ENCODE results near the gene DENND4B. TPM values are rescaled to one million over a fixed set of nuclear protein-coding genes. Genes with fewer than 3 reads are reported as not detected.
"Not testable (repeated sequence)": the region's sequence is repeated elsewhere in the genome, so short reads cannot be mapped to it uniquely, and the experiment has no call there.

The DENND4B gene
- total and polyA plus RNA-seq, 2 experiments from 2014 or later = 3.9 to 6.1 TPM

DNA sequence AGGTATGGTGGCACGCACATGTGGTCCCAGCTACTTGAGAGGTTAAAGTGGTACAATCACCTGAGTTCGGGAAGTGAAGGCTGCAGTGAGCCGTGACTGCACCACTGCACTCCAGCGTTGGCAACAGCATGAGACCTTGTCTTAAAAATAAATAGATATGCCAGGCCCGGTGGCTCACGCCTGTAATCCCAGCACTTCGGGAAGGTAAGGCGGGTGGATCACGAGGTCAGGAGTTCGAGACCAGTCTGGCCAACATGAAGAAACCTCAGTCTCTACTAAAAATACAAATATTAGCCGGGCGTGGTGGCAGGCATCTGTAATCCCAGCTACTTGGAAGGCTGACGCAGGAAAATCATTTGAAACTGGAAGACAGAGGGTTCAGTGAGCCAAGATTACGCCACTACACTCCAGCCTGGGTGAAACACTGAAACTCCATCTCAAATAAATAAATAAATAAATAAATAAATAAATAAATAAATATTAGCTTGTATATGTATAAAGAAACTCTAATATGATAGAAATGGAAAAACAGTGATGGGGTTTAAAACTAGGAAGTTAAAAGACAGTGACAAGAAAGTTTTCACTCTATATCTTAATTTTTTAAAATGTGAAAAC is 42.6 kb downstream of the DENND4B start:
- Histone ChIP-seq H3F3A (ENCODE audit: insufficient read depth) (peaks cover 5% of the 10 kb centered on the region; the same call in 1 of the 2 replicates), H3K4me2 (ENCODE audit: unreplicated experiment) (no peak overlapping the region), H4K20me1 (ENCODE audit: insufficient read depth) (no peaks in the 10 kb centered on the region), H3K9me3 (ENCODE audit: low read depth) (no peaks in the 10 kb centered on the region), H3K4me3 (no peak overlapping the region), H2AFZ (no peak overlapping the region), H3K9me2 (ENCODE audit: insufficient read depth) (no peaks in the 10 kb centered on the region), H3K27ac (peak overlapping the region; percentile 64), H3K9ac (no peak overlapping the region), H3K27me3 (replicated peaks; ENCODE audit: insufficient read depth) (no peaks in the 10 kb centered on the region), H3K36me3 (ENCODE audit: low read depth) (no peaks in the 10 kb centered on the region), H3K4me1 (ENCODE audit: insufficient read depth) (peaks cover 9% of the 10 kb centered on the region; the same call in 1 of the 2 replicates), H3K79me2 (ENCODE audit: insufficient read depth) (peaks cover 99% of the 10 kb centered on the region)
- DNase-seq = peak; percentile 46
- in situ Hi-C loops (cut with MboI) = no loop called here
- 56 to 57% methylated on average over 14 of the region's 14 CpGs for WGBS, 2 experiments (ENCODE audit: low coverage in 1 of 2, low lambda C conversion rate in 2 of 2, missing lambda C conversion rate in 2 of 2)
- TF ChIP-seq EZH2phosphoT487 (IDR thresholded peaks at IDR 0.05; ENCODE audit: insufficient read depth, low read depth) = no peak
- no peak for TF ChIP-seq EZH2 (IDR thresholded peaks at IDR 0.05; ENCODE audit: insufficient read depth, poor library complexity, severe bottlenecking)

DNA sequence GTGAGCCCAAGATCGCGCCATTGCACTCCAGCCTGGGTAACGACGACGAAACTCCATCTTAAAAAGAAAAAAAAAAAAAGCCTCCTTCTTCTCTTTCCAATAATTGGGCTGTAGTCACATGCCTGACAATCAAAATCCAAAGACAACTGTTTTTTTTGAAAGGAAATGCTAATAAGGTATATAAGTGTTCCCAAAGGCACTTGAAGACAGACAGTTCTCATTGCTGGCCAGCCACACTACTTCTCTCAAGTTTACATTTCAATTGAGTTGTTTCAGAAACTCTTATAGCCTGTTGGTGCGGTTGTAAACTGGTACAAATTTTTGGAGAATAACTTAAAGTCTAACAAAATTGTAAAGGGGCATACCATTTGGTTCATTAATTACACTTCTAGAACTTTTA is 47.0 kb downstream of the DENND4B start:
- H3K79me2 ChIP-seq (ENCODE audit: insufficient read depth) = peaks cover 99% of the 10 kb centered on the region
- H3K9me2 ChIP-seq (ENCODE audit: insufficient read depth) = no peaks in the 10 kb centered on the region
- H3K9me3 ChIP-seq (ENCODE audit: low read depth) = no peaks in the 10 kb centered on the region
- H3K27me3 ChIP-seq (replicated peaks; ENCODE audit: insufficient read depth) = no peaks in the 10 kb centered on the region
- no peak overlapping the region for H3K27ac ChIP-seq
- no peak overlapping the region for H3K9ac ChIP-seq
- no peak overlapping the region for H3K4me2 ChIP-seq (ENCODE audit: unreplicated experiment)
- in situ Hi-C loops (cut with MboI) = no loop called here
- H3K4me1 ChIP-seq (ENCODE audit: insufficient read depth) = 0 out of 2 replicates have a peak, but pooled peaks cover under 1% of the 10 kb centered on the region
- no peak for TF ChIP-seq EZH2phosphoT487 (IDR thresholded peaks at IDR 0.05; ENCODE audit: insufficient read depth, low read depth)
- H3F3A ChIP-seq (ENCODE audit: insufficient read depth) = peaks cover 2% of the 10 kb centered on the region; the same call in 1 of the 2 replicates
- DNase-seq = no peak
- no peaks in the 10 kb centered on the region for H4K20me1 ChIP-seq (ENCODE audit: insufficient read depth)
- H2AFZ ChIP-seq = no peak overlapping the region
- 97 to 100% methylated on average over 6 of the region's 6 CpGs for WGBS, 2 experiments (ENCODE audit: low coverage in 1 of 2, low lambda C conversion rate in 2 of 2, missing lambda C conversion rate in 2 of 2)
- H3K4me3 ChIP-seq = no peak overlapping the region
- no peaks in the 10 kb centered on the region for H3K36me3 ChIP-seq (ENCODE audit: low read depth)

DNA sequence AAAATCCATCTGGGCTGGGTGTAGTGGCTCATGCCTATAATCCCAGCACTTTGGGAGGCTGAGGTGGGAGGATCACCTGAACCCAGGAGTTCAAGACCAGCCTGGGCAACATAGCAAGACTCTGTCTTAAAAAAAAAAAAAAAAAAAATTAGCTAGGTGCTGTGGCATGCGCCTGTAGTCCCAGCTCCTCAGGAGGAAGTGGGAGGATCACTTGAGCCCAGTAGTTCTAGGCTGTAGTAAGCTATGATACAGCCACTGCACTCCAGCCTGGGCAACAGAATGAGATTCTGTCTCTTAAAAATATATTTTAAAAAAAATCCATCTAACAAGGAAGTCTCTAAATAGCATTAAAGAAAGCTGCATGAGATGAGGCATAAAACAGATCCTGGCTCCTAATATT is 50.7 kb downstream of the DENND4B start:
- H3K9me2 ChIP-seq (ENCODE audit: insufficient read depth); H3K9ac ChIP-seq; H3K4me1 ChIP-seq (ENCODE audit: insufficient read depth); H3K4me2 ChIP-seq (ENCODE audit: unreplicated experiment); H3K36me3 ChIP-seq (ENCODE audit: low read depth); H3K9me3 ChIP-seq (ENCODE audit: low read depth); H4K20me1 ChIP-seq (ENCODE audit: insufficient read depth); H3K27me3 ChIP-seq (replicated peaks; ENCODE audit: insufficient read depth); H3F3A ChIP-seq (ENCODE audit: insufficient read depth); H2AFZ ChIP-seq; DNase-seq; H3K27ac ChIP-seq; H3K4me3 ChIP-seq; in situ Hi-C loops (cut with MboI): not testable (repeated sequence)
- H3K79me2 ChIP-seq (ENCODE audit: insufficient read depth) = peaks cover 98% of the 10 kb centered on the region
- WGBS, 2 experiments (ENCODE audit: low coverage in 1 of 2, low lambda C conversion rate in 2 of 2, missing lambda C conversion rate in 2 of 2) = 76 to 83% methylated on average over 1 of the region's 1 CpG

DNA sequence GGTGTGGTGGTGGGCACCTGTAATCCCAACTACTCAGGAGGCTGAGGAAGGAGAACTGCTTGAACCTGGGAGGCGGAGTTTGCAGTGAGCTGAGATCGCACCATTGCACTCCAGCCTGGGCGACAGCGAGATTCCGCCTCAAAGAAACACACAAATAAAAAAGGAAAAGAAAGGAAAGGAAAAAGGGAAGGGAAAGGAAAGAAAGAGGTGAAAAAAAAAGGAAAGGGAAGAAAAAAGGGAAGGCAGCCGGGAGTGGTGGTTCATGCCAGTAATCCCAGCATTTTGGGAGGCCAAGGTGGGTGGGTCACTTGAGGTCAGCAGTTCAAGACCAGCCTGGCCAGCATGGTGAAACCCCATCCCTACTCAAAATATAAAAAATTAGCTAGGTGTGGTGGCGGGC is 55.5 kb downstream of the DENND4B start:
- H3K4me3 ChIP-seq; H3K36me3 ChIP-seq (ENCODE audit: low read depth); DNase-seq; H3K27ac ChIP-seq; in situ Hi-C loops (cut with MboI); H3K9me2 ChIP-seq (ENCODE audit: insufficient read depth); H3K9me3 ChIP-seq (ENCODE audit: low read depth); H3F3A ChIP-seq (ENCODE audit: insufficient read depth); H2AFZ ChIP-seq; H3K4me2 ChIP-seq (ENCODE audit: unreplicated experiment); H4K20me1 ChIP-seq (ENCODE audit: insufficient read depth); H3K9ac ChIP-seq; H3K27me3 ChIP-seq (replicated peaks; ENCODE audit: insufficient read depth): not testable (repeated sequence)
- Histone ChIP-seq H3K79me2 (ENCODE audit: insufficient read depth) (peaks cover 99% of the 10 kb centered on the region), H3K4me1 (ENCODE audit: insufficient read depth) (peaks cover 11% of the 10 kb centered on the region)
- WGBS, 2 experiments (ENCODE audit: low coverage in 1 of 2, low lambda C conversion rate in 2 of 2, missing lambda C conversion rate in 2 of 2) = 97 to 100% methylated on average over 7 of the region's 7 CpGs

GRCh38 chr1:153888533-153888932 is 58.0 kb downstream of the DENND4B start:
- Histone ChIP-seq H3K79me2 (ENCODE audit: insufficient read depth) (peaks cover 100% of the 10 kb centered on the region), H2AFZ (no peak overlapping the region)

More at GRCh38 chr1:153888533-153888932, 58.0 kb downstream of the DENND4B start:
- H3K36me3 ChIP-seq (ENCODE audit: low read depth) = no peaks in the 10 kb centered on the region; the same call in 1 of the 2 replicates
- DNase-seq = peak; percentile 29
- 0 out of 2 replicates have a peak, but pooled peaks cover 6% of the 10 kb centered on the region for H3F3A ChIP-seq (ENCODE audit: insufficient read depth)
- no peaks in the 10 kb centered on the region for H3K27me3 ChIP-seq (replicated peaks; ENCODE audit: insufficient read depth)
- peaks cover 8% of the 10 kb centered on the region; the same call in 1 of the 2 replicates for H4K20me1 ChIP-seq (ENCODE audit: insufficient read depth)
- no peak for TF ChIP-seq EZH2 (IDR thresholded peaks at IDR 0.05; ENCODE audit: insufficient read depth, poor library complexity, severe bottlenecking)
- no peak for TF ChIP-seq EZH2phosphoT487 (IDR thresholded peaks at IDR 0.05; ENCODE audit: insufficient read depth, low read depth)
- H3K9me2 ChIP-seq (ENCODE audit: insufficient read depth) = no peaks in the 10 kb centered on the region
- H3K4me2 ChIP-seq (ENCODE audit: unreplicated experiment) = peak overlapping the region; percentile 13
- WGBS, 2 experiments (ENCODE audit: low coverage in 1 of 2, low lambda C conversion rate in 2 of 2, missing lambda C conversion rate in 2 of 2) = 26 to 32% methylated on average over 3 of the region's 3 CpGs
- H3K4me1 ChIP-seq (ENCODE audit: insufficient read depth) = peaks cover 11% of the 10 kb centered on the region
- H3K27ac ChIP-seq = no peak overlapping the region
- H3K9ac ChIP-seq = peak overlapping the region; percentile 3; the same call in 1 of the 2 replicates
- H3K9me3 ChIP-seq (ENCODE audit: low read depth) = no peaks in the 10 kb centered on the region
- in situ Hi-C loops (cut with MboI) = no loop called here
- peak overlapping the region; percentile 1; the same call in 1 of the 2 replicates for H3K4me3 ChIP-seq
